Activated gamma-delta T cell treated with anti-CD3 and anti-CD28 coated beads, Interleukin-2, amount 50 U/mL, for 16 hours (primary cell): ENCODE data around the gene STRA6.

Experiments used
- DNase-seq: peaks from one replicate; pipeline ENCODE4 v3.0.0-alpha.2; 2020; ENCODE audit warnings: low read depth

The STRA6 gene

DNA sequence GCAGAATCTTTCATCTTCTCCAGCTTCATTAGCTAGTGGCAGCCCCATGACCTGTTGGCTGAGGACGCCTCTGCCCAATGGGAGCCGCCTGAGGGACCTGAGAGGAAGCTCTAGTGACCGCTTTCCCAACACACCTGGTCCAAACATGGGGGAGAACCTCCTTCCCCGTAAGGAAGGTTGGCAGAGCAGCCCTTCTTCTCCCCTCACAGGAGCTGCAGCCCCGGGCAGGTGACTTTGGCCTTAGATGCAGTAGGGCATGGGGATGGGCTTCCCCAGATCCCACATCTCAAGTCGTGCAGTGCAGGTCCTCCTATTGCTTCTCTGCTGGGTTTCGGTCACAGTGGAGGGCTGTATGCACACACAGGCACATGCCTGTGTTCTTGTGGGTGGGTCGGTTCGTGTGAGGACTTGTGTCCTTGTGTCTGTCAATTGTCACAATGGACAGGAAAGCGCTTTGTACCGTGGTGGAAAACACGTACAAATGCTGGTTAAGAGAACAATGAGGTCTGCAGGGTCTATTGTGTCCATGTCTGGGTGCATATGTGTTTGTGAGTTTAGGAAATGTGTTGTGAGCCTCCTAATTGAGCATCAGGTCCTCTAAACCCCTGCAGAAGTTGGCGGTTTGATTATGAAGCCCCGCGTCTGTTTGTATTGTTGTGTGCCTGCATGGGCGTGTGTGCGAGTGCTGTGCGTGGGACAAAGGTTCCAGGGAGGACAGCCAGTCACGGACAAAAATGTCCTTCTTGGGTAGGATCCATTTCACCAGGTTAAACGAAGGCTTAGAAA is 70.8 kb downstream of the STRA6 start:
- DNase-seq: no peak

DNA sequence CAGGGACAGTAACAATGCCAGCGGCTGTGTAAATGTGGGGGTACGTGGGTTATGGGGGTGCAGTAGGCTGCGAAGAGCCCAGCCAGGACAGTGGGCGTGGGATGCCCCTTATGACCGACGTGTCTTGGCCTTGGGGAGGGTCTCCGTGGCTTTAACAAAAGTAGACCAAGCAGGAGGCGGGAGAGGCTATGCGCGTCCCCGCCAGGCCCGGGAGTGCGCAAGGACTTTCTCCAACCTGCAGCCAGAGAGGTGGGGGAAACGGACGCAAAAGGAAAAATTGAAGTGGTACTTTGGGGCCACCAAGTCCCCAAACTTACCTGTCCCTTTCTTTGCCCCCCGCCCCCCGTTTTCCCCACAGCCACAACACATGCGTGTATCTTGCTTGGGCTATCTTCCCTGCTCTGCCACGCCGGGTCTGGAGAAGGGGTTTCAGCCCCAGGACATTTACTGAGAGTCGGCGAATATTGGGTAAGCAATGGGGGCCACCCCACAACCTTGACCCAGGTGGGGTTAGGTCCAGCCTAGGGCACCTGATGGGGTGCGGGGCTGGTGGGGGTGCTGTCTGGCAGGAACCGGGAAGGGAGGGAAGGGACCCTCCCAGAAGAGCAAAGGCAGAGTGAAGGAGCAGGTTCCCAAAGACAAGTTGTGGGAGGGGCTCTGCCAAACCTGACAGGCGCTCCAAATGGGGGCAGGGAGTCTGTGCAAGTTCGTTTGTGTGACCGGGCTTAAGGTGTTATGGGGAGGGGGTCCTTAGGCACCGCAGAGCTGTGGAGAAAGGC is 71.5 kb downstream of the STRA6 start:
- DNase-seq: no peak

DNA sequence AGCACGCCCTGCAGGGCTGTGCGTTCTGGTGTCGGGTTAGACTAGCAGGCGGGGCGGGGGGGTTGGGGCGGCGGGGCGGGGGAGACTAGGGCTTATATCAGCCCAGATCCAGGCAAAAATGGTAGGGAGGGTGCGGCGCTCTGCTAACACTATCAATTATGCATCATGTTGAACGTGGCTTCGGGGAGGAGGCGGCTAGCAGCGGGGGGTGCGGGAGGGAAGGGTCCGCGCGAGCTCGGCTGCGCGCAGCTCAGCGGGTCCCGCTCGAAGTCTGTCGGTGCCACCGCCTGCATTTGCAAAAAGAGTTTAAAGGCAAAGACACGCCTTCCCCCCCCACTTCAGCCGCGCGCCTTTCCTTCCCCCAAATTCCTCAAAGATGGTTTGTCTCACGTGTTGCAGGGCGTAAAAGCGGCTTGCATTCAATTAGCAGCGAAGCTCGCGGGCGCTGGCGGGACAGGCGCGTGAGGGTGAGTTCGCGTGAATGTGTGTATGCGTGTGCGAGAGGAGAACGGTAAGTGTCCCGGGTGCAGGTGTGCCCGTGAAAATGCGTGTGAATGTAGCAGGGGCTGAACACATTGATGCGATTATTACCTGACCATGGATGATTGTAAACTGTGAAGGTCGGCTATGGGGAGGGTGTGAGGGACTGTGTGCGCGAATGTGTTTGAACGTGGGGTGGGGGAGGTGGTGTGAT is 72.3 kb downstream of the STRA6 start, which contains the start of gene ISLR2:
TSS of gene ISLR2 (plus strand) at position 432 of the 694 bp plus-strand sequence. CDS start 2,169 bp downstream, outside the sequence.
- no peak for DNase-seq

DNA sequence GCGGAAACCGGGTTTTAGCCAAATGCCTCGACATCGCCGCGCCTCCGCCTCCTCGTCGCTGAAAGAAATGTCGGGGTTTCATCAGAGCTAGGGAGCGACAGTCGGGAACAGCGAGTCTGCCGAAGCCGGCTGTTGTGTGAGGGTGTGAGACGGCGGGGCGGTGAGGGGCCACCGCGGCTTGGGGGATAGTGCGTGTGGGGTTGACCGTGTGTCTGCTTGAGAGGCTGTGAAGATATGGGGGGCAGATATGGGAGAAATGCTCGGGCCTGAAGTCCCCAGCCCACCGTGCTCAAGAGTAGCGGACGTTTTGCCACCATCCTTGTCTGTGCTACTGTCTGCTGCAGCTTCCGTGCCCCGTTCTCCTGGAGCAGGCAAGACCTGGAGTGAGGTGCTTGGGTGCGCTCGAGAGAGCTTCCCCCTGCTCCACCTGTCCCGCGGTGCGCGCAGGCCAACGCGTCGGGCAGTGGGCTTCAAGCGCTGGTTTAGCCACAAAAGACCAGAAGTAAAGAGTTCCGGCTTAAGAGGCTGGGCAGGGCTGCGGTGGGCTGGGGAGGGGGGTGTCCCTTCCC is 72.9 kb downstream of the STRA6 start:
- no peak for DNase-seq
